HUES48 (cell line): Measurements from ENCODE around the gene ANK3.

Experiments
- H3K27ac ChIP-seq: one replicate; pipeline ENCODE4 v1.7.0; 2013; ENCODE audit warnings: low read depth, low read length, inconsistent platforms
- H3K27me3 ChIP-seq: 2 replicates; pipeline ENCODE4 v1.6.1; 2013; ENCODE audit warnings: mild to moderate bottlenecking, low read length; ENCODE audit not compliant: control insufficient read depth, insufficient read depth
- H3K36me3 ChIP-seq: 2 replicates; pipeline ENCODE4 v1.6.1; 2013; ENCODE audit warnings: low read length; ENCODE audit not compliant: control insufficient read depth, insufficient read depth
- H3K4me1 ChIP-seq: 2 replicates; pipeline ENCODE4 v1.6.1; 2013; ENCODE audit warnings: mild to moderate bottlenecking, low read length; ENCODE audit not compliant: control insufficient read depth, insufficient read depth
- H3K4me3 ChIP-seq: 2 replicates; pipeline ENCODE4 v1.5.1; 2013; ENCODE audit warnings: mild to moderate bottlenecking, low read depth, low read length
- H3K9ac ChIP-seq: 2 replicates; pipeline ENCODE4 v1.6.1; 2013; ENCODE audit warnings: mild to moderate bottlenecking, low read depth, low read length, moderate library complexity
- H3K9me3 ChIP-seq: 2 replicates; pipeline ENCODE4 v1.6.1; 2013; ENCODE audit warnings: low read length; ENCODE audit not compliant: control insufficient read depth, insufficient read depth

The ANK3 gene

DNA sequence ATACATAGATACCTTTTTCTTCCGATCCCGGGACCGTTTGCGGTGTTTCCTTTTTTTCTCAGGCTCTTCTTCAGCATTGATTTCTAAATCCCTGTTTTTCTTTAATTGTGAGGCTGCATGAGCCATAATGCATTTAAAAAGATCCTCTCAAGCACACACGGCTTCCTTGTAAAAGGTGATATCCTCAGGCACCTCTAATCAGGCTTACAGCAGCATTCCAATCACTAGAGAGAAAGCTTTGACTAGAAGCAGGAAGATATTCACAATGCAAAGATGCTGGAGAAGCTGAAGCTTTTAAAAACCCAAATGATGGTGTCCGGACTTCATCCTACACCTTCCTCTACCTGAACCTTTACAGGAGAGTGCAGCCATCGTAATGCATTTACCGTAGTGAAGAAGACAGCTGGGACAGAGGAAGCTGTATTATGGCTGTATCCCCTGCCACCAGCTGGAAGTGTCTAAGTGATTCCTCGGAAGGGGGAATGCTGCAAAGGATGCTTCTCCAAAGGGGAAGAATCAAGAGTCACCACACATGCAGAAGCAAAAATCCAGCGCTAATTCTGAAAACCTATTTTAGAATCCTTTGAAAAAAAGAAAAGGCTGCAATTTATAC, at the start of gene ANK3:
TSS of gene ANK3 (minus strand) at position 463 of the 613 bp plus-strand sequence. CDS start at position 126, 337 bp downstream.
- no peaks in the 10 kb centered on the region for H3K36me3 ChIP-seq
- H3K4me1 ChIP-seq, result peaks cover 24% of the 10 kb centered on the region
- peak within 1 kb of the TSS; percentile 9 for H3K27ac ChIP-seq
- no peak within 1 kb of the TSS for H3K9ac ChIP-seq
- H3K27me3 ChIP-seq, result 0 out of 2 replicates have a peak, but pooled peaks cover 4% of the 10 kb centered on the region
- no peaks in the 10 kb centered on the region for H3K9me3 ChIP-seq
- H3K4me3 ChIP-seq, result no peak within 1 kb of the TSS

DNA sequence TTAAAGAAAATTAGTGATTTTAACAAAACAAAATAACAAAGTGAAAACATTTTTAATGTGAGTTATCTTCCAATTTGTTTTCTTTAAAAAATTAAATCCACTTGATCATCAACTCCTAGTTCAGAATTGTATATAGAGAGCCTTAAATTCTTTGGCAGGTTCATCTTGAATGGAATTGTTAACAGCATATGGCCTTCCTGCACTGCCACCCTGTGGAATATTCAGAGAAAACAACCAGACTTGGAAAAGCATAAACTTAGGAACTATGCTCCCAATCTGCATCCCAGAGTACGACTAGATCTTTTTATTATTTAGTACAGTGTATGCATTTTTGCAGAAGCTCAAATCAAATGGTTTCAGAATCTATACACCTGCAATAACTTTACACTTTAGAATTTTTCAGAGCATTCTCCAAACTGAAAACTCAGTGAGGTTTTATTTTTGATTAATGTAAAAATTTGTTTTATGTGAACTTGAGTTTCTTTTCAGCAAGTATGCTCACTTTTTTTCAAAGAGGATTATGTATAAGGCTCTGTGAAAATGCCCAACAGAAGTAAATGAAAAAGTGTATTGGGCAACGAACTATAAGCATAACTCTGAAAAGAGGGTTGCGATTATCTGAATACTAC, 44.9 kb upstream of the ANK3 start:
- H3K4me3 ChIP-seq, result no peak overlapping the region
- H3K36me3 ChIP-seq, result no peaks in the 10 kb centered on the region
- no peak overlapping the region for H3K27ac ChIP-seq
- no peaks in the 10 kb centered on the region for H3K27me3 ChIP-seq
- no peak overlapping the region for H3K9ac ChIP-seq
- H3K9me3 ChIP-seq, result no peaks in the 10 kb centered on the region
- H3K4me1 ChIP-seq, result no peaks in the 10 kb centered on the region

GRCh38 chr10:60433684-60434083, 44.0 kb upstream of the ANK3 start:
- Histone ChIP-seq H3K27me3 (no peaks in the 10 kb centered on the region), H3K36me3 (no peaks in the 10 kb centered on the region), H3K27ac (no peak overlapping the region), H3K9me3 (no peaks in the 10 kb centered on the region), H3K4me3 (no peak overlapping the region), H3K4me1 (no peaks in the 10 kb centered on the region), H3K9ac (no peak overlapping the region)

DNA sequence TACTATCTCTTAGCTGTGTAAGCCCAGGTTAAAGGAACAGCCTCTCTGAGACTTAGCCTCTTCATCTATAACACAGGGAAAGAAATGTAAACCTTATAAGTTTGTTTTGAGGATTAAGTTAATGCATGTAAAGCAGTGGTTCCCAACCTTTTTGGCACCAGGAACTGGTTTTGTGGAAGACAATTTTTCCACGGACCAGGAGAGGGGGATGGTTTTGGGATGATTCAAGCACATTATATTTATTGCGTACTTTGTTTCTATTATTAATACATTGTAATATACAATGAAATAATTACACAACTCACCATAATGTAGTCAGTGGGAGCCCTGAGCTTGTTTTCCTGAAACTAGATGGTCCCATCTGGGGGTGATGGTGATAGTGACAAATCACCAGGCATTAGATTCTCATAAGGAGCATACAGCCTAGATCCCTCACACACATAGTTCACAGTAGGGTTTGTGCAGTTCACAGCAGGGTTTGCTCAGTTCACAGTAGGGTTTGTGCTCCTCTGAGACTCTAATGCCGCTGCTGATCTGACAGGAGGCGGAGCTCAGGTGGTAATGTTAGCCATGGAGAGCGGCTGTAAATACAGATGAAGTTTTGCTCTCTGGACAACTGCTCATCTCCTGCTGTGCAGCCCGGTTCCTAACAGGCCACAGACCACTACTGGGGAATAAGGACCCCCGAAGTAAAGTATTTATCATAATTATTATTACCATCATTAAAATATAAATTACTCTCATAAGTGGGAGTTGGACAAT, 41.3 kb upstream of the ANK3 start:
- Histone ChIP-seq H3K4me1 (no peaks in the 10 kb centered on the region), H3K36me3 (no peaks in the 10 kb centered on the region), H3K4me3 (no peak overlapping the region), H3K9ac (no peak overlapping the region), H3K27me3 (no peaks in the 10 kb centered on the region), H3K27ac (no peak overlapping the region), H3K9me3 (no peaks in the 10 kb centered on the region)

DNA sequence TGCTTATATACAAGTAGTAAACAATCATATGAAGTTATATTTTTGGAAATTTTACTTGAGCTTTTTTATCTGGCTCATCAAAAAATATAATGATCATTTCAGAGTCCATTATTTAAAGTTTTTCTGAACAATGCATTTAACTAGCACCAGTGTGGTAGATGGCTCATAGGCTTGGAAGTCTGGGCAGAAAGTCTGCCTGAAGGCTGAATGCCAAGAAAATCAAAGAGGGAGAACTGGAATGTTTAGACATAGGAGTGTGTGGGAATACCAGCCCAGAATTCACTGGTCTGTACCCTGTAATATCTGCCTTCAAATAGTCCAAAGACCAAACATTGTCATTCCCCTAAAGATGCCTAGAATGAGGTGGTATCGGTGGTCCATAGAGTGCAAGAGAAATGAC, 40.3 kb upstream of the ANK3 start:
- Histone ChIP-seq H3K27ac (no peak overlapping the region), H3K4me3 (no peak overlapping the region)

DNA sequence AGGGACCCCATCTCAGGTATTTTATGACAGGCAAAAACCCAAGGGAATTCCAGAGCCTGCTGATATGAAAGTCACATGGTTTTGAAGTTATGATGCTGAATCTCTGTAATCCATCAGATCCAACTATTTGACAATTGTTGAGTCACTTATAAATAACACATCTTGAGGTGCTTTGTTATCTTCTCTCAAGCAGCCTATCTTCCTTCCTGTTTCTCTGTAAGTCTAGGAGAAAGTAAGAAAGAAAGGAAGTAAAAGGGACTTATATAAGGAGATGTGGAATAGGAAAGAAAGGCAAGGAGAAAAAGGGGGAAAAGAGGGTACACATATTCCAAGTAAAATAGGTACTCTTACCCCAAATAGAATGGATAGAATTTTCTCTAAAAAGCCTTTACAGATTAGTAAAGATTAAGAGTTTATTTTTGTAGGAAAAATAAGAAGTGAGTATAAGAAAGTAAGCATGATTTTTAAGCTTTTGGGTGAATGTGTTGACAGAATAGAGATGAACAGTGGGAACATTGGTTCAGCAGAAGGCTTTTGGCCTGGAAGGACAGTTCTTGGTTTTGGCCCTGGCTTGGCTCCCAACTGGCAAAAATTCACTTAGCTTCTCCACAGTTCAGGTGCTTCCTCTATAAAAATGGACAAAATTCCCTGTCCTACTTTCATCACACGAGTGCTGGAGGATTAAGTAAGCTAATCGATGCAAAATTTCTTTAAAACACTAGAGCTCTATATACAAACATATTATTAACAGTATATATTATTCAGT, 39.6 kb upstream of the ANK3 start:
- Histone ChIP-seq H3K36me3 (no peaks in the 10 kb centered on the region), H3K4me1 (peaks cover 8% of the 10 kb centered on the region; the same call in 1 of the 2 replicates), H3K27ac (no peak overlapping the region), H3K27me3 (no peaks in the 10 kb centered on the region), H3K4me3 (no peak overlapping the region), H3K9me3 (no peaks in the 10 kb centered on the region), H3K9ac (no peak overlapping the region)

More for the DNA sequence above, 40.3 kb upstream of the ANK3 start:
- no peaks in the 10 kb centered on the region for H3K27me3 ChIP-seq
- no peaks in the 10 kb centered on the region for H3K36me3 ChIP-seq
- peaks cover 5% of the 10 kb centered on the region; the same call in 1 of the 2 replicates for H3K4me1 ChIP-seq
- H3K9ac ChIP-seq, result no peak overlapping the region
- H3K9me3 ChIP-seq, result no peaks in the 10 kb centered on the region

DNA sequence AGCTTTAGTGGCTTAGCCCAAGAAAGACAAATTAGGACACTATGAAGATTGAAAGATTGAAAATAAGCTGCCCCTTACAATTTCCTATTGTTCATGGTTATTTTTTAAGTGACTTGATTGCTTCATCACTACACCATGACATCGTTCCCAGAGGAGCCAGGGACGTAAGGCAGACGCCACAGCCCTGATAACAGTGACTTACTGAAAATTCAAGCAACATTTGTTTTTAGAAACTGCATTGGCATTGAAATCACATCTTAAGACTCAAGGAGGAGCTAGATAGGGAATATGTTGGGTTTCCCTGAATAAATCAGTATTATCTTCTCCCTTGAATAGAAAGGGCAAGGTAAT, 38.7 kb upstream of the ANK3 start:
- no peak overlapping the region for H3K9ac ChIP-seq
- H3K36me3 ChIP-seq, result no peaks in the 10 kb centered on the region
- no peak overlapping the region for H3K27ac ChIP-seq
- H3K4me1 ChIP-seq, result peaks cover 8% of the 10 kb centered on the region; the same call in 1 of the 2 replicates
- H3K27me3 ChIP-seq, result no peaks in the 10 kb centered on the region
- no peaks in the 10 kb centered on the region for H3K9me3 ChIP-seq
- no peak overlapping the region for H3K4me3 ChIP-seq

GRCh38 chr10:60427709-60428386, 38.2 kb upstream of the ANK3 start:
- no peak overlapping the region for H3K4me3 ChIP-seq
- no peaks in the 10 kb centered on the region for H3K9me3 ChIP-seq
- no peak overlapping the region for H3K27ac ChIP-seq
- H3K36me3 ChIP-seq, result no peaks in the 10 kb centered on the region
- H3K4me1 ChIP-seq, result peaks cover 8% of the 10 kb centered on the region; the same call in 1 of the 2 replicates
- no peaks in the 10 kb centered on the region for H3K27me3 ChIP-seq
- no peak overlapping the region for H3K9ac ChIP-seq

GRCh38 chr10:60427148-60427547, 37.5 kb upstream of the ANK3 start:
- Histone ChIP-seq H3K27ac (no peak overlapping the region), H3K4me1 (peaks cover 8% of the 10 kb centered on the region; the same call in 1 of the 2 replicates)

GRCh38 chr10:60426425-60426824, 36.8 kb upstream of the ANK3 start:
- Histone ChIP-seq H3K4me1 (peaks cover 8% of the 10 kb centered on the region; the same call in 1 of the 2 replicates), H3K4me3 (no peak overlapping the region), H3K9me3 (no peaks in the 10 kb centered on the region), H3K9ac (no peak overlapping the region), H3K27ac (no peak overlapping the region), H3K27me3 (peaks cover 3% of the 10 kb centered on the region; the same call in 1 of the 2 replicates), H3K36me3 (no peaks in the 10 kb centered on the region)

More at GRCh38 chr10:60427148-60427547, 37.5 kb upstream of the ANK3 start:
- Histone ChIP-seq H3K9ac (no peak overlapping the region), H3K27me3 (no peaks in the 10 kb centered on the region), H3K36me3 (no peaks in the 10 kb centered on the region), H3K9me3 (no peaks in the 10 kb centered on the region), H3K4me3 (no peak overlapping the region)
